T-helper 17 cell (primary cell): ENCODE measurements around the gene MRPL21. TPM values are rescaled to one million over a fixed set of nuclear protein-coding genes. Genes with fewer than 3 reads are reported as not detected.
A peak's percentile ranks its signal among the peaks of the same experiment; 100 is the strongest.
"Not testable (repeated sequence)": the region's sequence is repeated elsewhere in the genome, so short reads cannot be mapped to it uniquely, and the experiment has no call there.

Source experiments
- ATAC-seq: fragments of 150-1000 bp; cut with Tn5 transposase; 2 replicates; pipeline ENCODE4 v1.10.0; 2021; ENCODE audit warnings: mild to moderate bottlenecking, moderate library complexity
- DNase-seq, 3 donors: peaks; one replicate each; pipeline versions ENCODE4 v3.0.0 to v3.0.0-alpha.2; 2020 to 2021
- H3K9me3 ChIP-seq: one replicate; pipeline ENCODE4 v1.7.0; 2013; ENCODE audit warnings: low read length, mild to moderate bottlenecking; ENCODE audit not compliant: control insufficient read depth, poor library complexity, severe bottlenecking
- H3K27ac Mint-ChIP-seq: one replicate; pipeline ENCODE4 v1.8.0; 2022; ENCODE audit warnings: mild to moderate bottlenecking, moderate library complexity, mixed read lengths
- H3K27me3 Mint-ChIP-seq: one replicate; pipeline ENCODE4 v1.8.0; 2022; ENCODE audit warnings: mixed read lengths
- H3K36me3 Mint-ChIP-seq: one replicate; pipeline ENCODE4 v1.8.0; 2022; ENCODE audit warnings: low read depth, mixed read lengths
- H3K4me1 Mint-ChIP-seq: one replicate; pipeline ENCODE4 v1.8.0; 2022; ENCODE audit warnings: mild to moderate bottlenecking, mixed read lengths
- H3K4me3 Mint-ChIP-seq: one replicate; pipeline ENCODE4 v1.8.0; 2022; ENCODE audit warnings: mild to moderate bottlenecking, moderate library complexity, mixed read lengths
- total RNA-seq, 4 donors: library from RNA in 2 of 4; stranded (reverse) in 2 of 4; gene quantifications; one replicate each; pipeline ENCODE4 v1.2.3 and lab custom pipeline; 2022 to 2026

The MRPL21 gene
- total RNA-seq, 2 donors from 2014 or later = 34.4 to 37.2 TPM

DNA sequence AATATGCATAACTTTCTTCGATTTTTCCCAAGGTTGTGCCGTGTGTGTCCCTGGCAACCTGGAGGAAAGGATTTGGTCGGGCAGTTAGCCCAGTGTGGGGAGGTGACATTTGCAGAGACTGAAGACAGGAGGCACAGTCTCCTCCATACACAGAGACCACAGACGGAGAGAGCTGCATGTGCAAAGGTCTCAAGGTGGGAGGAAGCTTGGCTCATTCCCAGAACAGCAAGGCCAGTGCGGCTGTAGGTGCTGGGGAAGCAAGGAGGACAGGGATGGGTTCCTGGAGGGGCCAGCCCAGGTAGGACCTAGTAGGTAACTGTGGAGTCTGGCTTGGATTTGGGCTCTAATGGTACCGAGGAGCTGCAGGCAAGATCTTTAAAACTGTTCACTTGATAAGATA lies 41.2 kb downstream of the MRPL21 start:
- no peaks in the 10 kb centered on the region for H3K9me3 ChIP-seq
- no peaks in the 10 kb centered on the region for H3K4me1 Mint-ChIP-seq
- peaks cover 2% of the 10 kb centered on the region for H3K36me3 Mint-ChIP-seq
- ATAC-seq (no peak), DNase-seq (no peak)
- no peak overlapping the region for H3K27ac Mint-ChIP-seq
- no peaks in the 10 kb centered on the region for H3K27me3 Mint-ChIP-seq
- H3K4me3 Mint-ChIP-seq = no peak overlapping the region

- peaks cover under 1% of the 10 kb centered on the region for H3K4me1 Mint-ChIP-seq
- no peak overlapping the region for H3K27ac Mint-ChIP-seq
- H3K27me3 Mint-ChIP-seq = peaks cover 2% of the 10 kb centered on the region
- DNase-seq (no peak), ATAC-seq (no peak)
- H3K36me3 Mint-ChIP-seq = no peaks in the 10 kb centered on the region
- no peak overlapping the region for H3K4me3 Mint-ChIP-seq
- no peaks in the 10 kb centered on the region for H3K9me3 ChIP-seq
These were observed 44.5 kb downstream of the MRPL21 start for GRCh38 chr11:68859123-68859522.

GRCh38 chr11:68857037-68857586 lies 46.5 kb downstream of the MRPL21 start:
- Mint-ChIP-seq H3K36me3 (no peaks in the 10 kb centered on the region), H3K4me1 (peaks cover 6% of the 10 kb centered on the region), H3K4me3 (no peak overlapping the region), H3K27me3 (peaks cover 19% of the 10 kb centered on the region), H3K27ac (no peak overlapping the region)
- H3K9me3 ChIP-seq = no peaks in the 10 kb centered on the region
- ATAC-seq (no peak), DNase-seq (no peak)

DNA sequence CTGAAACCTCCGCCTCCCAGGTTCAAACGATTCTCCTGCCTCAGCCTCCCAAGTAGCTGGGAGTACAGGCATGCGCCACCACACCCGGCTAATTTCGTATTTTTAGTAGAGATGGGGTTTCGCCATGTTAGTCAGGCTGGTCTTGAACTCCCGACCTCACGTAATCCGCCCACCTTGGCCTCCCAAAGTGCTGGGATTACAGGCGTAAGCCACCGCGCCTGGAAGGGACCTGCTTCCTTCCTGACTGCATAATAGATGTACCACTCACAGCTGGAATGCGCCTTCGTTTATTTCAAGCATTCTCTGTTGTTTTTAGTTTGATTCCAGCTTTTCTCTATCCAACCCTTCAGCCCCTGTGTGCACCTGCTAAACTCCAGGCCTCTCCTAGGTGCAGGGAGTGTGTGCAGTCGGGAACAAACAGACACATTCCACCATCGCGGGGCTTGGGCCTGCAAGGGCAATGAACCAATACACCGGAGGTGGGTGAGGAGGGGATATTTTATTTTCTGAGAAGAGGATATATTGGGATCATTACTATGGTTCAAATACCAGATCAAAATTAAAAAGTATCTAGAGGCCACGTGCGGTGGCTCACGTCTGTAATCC lies 47.1 kb downstream of the MRPL21 start:
- not testable (repeated sequence) for H3K4me1 Mint-ChIP-seq, H3K4me3 Mint-ChIP-seq, ATAC-seq, H3K36me3 Mint-ChIP-seq, H3K9me3 ChIP-seq, DNase-seq, H3K27ac Mint-ChIP-seq
- H3K27me3 Mint-ChIP-seq = peaks cover 19% of the 10 kb centered on the region

GRCh38 chr11:68855205-68855981 lies 48.2 kb downstream of the MRPL21 start:
- no peaks in the 10 kb centered on the region for H3K36me3 Mint-ChIP-seq
- peak; percentile 30 for ATAC-seq
- no peak for DNase-seq
- H3K9me3 ChIP-seq = no peaks in the 10 kb centered on the region
- no peak overlapping the region for H3K27ac Mint-ChIP-seq
- peaks cover 19% of the 10 kb centered on the region for H3K27me3 Mint-ChIP-seq
- H3K4me3 Mint-ChIP-seq = peak overlapping the region; percentile 78
- H3K4me1 Mint-ChIP-seq = peaks cover 6% of the 10 kb centered on the region

GRCh38 chr11:68854273-68854958 lies 49.2 kb downstream of the MRPL21 start:
- H3K27ac Mint-ChIP-seq = no peak overlapping the region
- H3K36me3 Mint-ChIP-seq = no peaks in the 10 kb centered on the region
- peaks cover 6% of the 10 kb centered on the region for H3K4me1 Mint-ChIP-seq
- H3K4me3 Mint-ChIP-seq = peak overlapping the region; percentile 71
- peaks cover 19% of the 10 kb centered on the region for H3K27me3 Mint-ChIP-seq
- H3K9me3 ChIP-seq = no peaks in the 10 kb centered on the region
- ATAC-seq = no peak
- DNase-seq = no peak

DNA sequence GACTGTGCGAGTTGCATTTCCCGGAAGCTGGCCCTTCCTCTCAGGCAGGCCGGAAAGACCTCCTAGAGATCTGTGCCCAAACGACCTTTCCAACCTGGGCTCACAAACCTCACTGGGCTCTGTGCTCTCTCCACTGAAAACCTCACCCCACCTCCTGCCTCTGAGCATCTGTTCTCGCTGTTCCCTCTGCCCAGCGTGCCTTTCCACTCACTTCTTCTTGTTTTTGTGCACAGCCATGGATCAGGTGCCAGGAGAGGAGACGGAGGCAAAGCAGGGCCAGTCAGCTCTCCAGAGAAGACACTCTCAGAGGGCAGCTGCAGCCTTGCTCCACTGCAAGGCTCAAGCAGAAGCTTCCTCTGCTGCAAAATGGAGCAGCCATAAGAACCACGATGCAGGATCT lies 51.0 kb downstream of the MRPL21 start:
- H3K36me3 Mint-ChIP-seq = no peaks in the 10 kb centered on the region
- no peak for DNase-seq
- peaks cover 23% of the 10 kb centered on the region for H3K27me3 Mint-ChIP-seq
- H3K4me3 Mint-ChIP-seq = no peak overlapping the region
- H3K9me3 ChIP-seq = no peaks in the 10 kb centered on the region
- H3K4me1 Mint-ChIP-seq = peaks cover 6% of the 10 kb centered on the region
- H3K27ac Mint-ChIP-seq = no peak overlapping the region
- no peak for ATAC-seq

- H3K4me1 Mint-ChIP-seq = no peaks in the 10 kb centered on the region
- H3K36me3 Mint-ChIP-seq = no peaks in the 10 kb centered on the region
- no peak for ATAC-seq
- H3K27ac Mint-ChIP-seq = no peak overlapping the region
- no peak for DNase-seq
- no peak overlapping the region for H3K4me3 Mint-ChIP-seq
- H3K9me3 ChIP-seq = no peaks in the 10 kb centered on the region
- peaks cover 15% of the 10 kb centered on the region for H3K27me3 Mint-ChIP-seq
These were observed 55.2 kb downstream of the MRPL21 start for GRCh38 chr11:68848429-68848828.

DNA sequence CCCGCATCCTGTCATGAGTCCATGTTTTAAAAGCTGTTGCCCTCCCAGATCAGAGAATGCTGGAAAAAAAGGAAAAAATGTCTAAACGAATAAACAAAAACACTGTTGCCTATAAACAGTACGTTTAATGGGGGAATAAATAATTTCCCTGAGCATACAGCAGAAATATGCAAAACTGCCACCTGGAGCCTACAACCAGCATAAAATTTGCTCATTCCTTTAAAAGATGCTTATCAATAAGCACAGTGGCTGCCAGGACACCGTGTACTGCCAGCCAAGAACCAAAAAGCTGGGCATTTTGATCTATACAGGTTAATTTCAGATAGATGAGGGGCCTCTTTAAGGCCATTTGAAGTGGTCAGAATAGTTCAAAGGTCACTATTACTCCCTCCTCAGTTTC lies 56.2 kb downstream of the MRPL21 start:
- Mint-ChIP-seq H3K4me3 (no peak overlapping the region), H3K27me3 (peaks cover 5% of the 10 kb centered on the region), H3K36me3 (no peaks in the 10 kb centered on the region), H3K4me1 (peaks cover 4% of the 10 kb centered on the region), H3K27ac (no peak overlapping the region)
- H3K9me3 ChIP-seq = no peaks in the 10 kb centered on the region
- ATAC-seq = no peak
- DNase-seq = no peak

GRCh38 chr11:68845351-68846002 lies 58.2 kb downstream of the MRPL21 start:
- H3K9me3 ChIP-seq = no peaks in the 10 kb centered on the region
- Mint-ChIP-seq H3K36me3 (no peaks in the 10 kb centered on the region), H3K4me1 (peaks cover 4% of the 10 kb centered on the region), H3K27me3 (peaks cover 5% of the 10 kb centered on the region), H3K27ac (no peak overlapping the region), H3K4me3 (no peak overlapping the region)
- DNase-seq = no peak
- ATAC-seq = no peak

GRCh38 chr11:68844801-68845200 lies 58.8 kb downstream of the MRPL21 start:
- no peaks in the 10 kb centered on the region for H3K9me3 ChIP-seq
- H3K4me1 Mint-ChIP-seq = peaks cover 7% of the 10 kb centered on the region
- no peaks in the 10 kb centered on the region for H3K36me3 Mint-ChIP-seq
- peaks cover 5% of the 10 kb centered on the region for H3K27me3 Mint-ChIP-seq
- no peak overlapping the region for H3K27ac Mint-ChIP-seq
- no peak overlapping the region for H3K4me3 Mint-ChIP-seq
- ATAC-seq = no peak
- DNase-seq = no peak

DNA sequence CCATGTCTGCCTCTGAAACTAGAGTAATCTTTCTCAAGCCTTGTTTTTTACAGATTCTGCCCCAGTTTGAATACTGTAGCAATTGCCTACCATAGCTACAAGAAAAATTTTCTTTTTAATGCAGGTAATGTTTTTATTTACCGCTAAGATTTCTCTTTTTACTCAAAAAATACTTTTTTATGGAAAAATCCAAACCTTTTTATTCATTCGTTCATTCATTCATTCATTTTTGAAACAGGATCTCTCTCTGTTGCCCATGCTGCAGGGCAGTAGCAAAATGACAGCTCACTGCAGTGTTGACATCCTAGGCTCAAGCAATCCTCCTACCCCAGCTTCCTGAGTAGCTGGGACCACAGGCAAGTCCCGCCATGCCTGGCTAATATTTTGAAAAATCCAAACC lies 59.3 kb downstream of the MRPL21 start:
- H3K27me3 Mint-ChIP-seq = peaks cover 5% of the 10 kb centered on the region
- no peaks in the 10 kb centered on the region for H3K36me3 Mint-ChIP-seq
- H3K9me3 ChIP-seq = no peaks in the 10 kb centered on the region
- H3K4me3 Mint-ChIP-seq = peak overlapping the region; percentile 95
- peak overlapping the region; percentile 56 for H3K27ac Mint-ChIP-seq
- ATAC-seq (no peak), DNase-seq (no peak)
- peaks cover 8% of the 10 kb centered on the region for H3K4me1 Mint-ChIP-seq
